ENCODE measurements around the gene ONECUT2.

DNA sequence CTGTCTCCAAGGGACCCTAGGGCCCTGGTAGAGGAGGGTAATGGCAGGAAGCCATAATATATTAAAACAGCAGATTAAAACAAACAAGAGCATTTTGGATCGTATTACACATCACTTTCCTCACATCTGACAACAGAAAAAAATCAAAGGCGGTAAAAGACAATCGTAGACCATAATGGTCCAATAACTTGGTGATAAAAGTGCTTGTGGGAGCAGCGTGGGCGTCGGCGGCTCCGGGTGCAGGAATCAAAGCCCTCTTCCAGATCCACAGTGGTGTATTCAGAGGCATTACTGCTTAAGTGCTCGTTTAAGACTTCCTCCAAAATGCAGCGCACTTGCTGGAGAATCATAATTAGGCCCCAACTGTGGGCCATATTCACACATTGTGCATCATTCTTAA lies 83.4 kb downstream of the ONECUT2 start:
- no peak for TF ChIP-seq POLR2A (IDR thresholded peaks at IDR 0.05; ENCODE audit: low read depth, low read length)
- TF ChIP-seq POLR2AphosphoS5 (IDR thresholded peaks at IDR 0.05; ENCODE audit: low read depth, low read length), result no peak
